HG03135 (cell line): ENCODE data around the gene PRTN3.

ENCODE experiments used
- ATAC-seq: cut with Tn5 transposase; IDR thresholded peaks from one replicate; pipeline ENCODE4 v1.9.1; 2021; ENCODE audit warnings: mild to moderate bottlenecking, moderate library complexity; ENCODE audit not compliant: unreplicated experiment

Gene PRTN3

GRCh38 chr19:861756-862580 is 21.2 kb downstream of the PRTN3 start:
- ATAC-seq: no peak

GRCh38 chr19:862581-863314 is 21.9 kb downstream of the PRTN3 start:
- ATAC-seq: no peak

DNA sequence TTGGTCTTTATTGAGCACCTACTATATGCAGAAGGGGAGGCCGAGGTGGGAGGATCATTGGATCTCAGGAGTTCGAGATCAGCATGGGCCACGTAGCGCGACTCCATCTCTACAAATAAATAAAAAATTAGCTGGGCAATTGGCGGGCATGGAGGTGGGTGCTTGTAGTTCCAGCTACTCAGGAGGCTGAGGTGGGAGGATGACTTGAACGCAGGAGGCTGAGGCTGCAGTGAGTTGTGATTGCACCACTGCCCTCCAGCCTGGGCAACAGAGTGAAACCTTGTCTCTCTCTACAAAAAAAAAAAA is 22.5 kb downstream of the PRTN3 start:
- no peak for ATAC-seq

- no peak for ATAC-seq
These were observed 26.0 kb downstream of the PRTN3 start for GRCh38 chr19:866769-867300.

- no peak for ATAC-seq
These were observed 26.5 kb downstream of the PRTN3 start for GRCh38 chr19:867301-867793.

- ATAC-seq: no peak
These were observed 27.2 kb downstream of the PRTN3 start for GRCh38 chr19:867855-868457.

- no peak for ATAC-seq
These were observed 27.9 kb downstream of the PRTN3 start for GRCh38 chr19:868458-869244.

DNA sequence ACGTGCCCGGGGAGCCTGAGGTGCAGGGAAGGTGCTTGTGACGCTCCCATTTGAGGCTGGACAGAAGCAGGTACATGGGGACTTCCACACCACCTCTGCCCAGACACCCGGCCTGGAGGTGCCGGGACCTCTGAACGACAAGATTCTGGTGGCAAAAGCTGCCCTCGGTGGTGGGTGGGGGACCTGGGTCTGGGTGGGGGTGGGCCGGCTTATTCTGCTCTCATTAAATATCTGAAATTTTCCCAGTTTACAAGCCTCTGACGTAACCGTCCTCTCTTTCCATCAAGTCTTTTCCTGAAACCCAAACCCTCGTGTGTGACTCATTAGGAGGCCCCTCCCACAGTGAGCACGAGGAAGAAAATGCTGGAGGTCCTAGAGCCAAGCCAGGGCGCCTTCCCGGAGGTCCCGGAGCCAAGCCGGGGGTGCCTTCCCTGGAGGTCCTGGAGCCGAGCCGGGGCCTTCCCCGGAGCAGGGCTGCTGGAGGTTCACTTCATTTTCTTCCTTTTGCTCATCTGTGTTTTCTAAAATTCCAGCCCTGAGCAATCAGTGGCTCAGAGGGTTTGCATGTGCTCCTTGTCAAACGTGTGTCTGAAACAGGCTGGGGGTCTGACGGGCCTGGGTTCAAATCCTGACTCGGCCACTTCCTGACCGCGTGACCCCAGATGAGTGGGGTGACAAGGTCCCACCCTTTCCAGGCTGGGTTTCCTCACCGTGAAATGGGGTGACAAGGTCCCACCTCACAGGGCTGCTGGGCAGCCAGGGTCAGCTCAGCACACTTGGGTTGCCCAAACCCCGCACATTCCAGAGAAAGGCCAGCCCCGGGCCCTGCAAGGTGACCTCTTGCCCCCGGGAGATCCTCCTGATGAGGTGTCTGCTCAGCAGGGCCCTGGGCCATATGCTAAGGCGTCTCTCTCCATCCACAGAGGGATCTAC is 28.7 kb downstream of the PRTN3 start:
- ATAC-seq: no peak

GRCh38 chr19:870314-870713 is 29.5 kb downstream of the PRTN3 start:
- ATAC-seq: no peak

DNA sequence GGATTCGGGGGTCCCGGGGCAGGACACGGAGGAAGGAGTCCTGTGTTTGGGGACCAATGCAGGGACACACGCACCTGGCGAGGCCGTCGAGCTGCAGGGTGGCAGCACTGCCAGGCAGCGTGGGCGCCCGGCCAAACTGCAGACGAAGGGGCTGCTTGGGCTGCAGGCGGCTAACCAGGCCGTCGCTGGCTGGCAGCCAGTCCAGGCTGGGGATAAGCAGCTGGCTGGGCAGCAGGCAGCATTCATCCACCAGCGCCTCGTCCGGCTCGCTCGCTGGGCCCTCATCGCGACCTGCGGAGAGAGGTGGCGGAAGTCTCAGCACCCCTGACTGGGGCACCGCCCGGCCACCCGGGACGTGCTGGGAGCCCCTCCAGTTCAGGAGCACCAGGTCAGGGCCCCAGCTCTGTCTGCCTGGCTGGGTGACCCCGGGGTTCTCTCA is 30.2 kb downstream of the PRTN3 start:
- no peak for ATAC-seq

DNA sequence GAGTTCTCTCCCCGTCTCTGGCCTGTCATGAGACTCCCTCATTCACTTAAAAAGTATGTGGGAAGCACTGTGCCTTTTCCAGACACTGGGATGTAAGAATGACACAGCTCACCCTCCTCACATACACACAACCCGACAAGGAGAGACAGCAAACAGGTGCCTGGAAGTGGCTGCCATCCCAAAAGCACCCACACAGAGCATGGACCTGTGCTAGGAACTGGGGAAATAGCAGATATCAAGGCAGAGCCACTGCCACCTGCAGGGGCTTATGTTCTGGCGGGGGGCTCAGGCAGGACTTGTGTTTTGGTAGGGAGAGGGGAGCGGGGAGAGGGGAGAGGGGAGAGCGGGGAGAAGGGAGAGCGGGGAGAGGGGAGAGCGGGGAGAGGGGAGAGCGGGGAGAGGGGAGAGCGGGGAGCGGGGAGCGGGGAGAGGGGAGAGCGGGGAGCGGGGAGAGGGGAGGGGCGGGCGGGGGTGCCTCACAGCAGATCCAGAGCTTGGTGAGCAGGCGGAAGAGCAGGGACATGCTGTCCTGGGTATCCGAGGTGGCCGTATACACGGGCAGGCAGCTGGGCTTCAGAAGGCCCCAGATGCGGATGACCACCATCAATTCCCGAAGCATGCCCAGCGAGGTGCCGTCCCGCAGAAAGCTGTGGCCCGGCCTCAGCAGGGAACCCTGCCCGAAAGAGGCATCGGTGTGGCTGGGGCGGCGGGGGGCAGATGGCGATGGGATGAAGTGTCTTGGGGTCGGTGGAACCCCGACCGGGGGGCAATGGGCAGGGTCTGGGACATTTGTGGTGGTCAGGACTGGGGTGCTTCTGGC is 30.9 kb downstream of the PRTN3 start:
- ATAC-seq: no peak

DNA sequence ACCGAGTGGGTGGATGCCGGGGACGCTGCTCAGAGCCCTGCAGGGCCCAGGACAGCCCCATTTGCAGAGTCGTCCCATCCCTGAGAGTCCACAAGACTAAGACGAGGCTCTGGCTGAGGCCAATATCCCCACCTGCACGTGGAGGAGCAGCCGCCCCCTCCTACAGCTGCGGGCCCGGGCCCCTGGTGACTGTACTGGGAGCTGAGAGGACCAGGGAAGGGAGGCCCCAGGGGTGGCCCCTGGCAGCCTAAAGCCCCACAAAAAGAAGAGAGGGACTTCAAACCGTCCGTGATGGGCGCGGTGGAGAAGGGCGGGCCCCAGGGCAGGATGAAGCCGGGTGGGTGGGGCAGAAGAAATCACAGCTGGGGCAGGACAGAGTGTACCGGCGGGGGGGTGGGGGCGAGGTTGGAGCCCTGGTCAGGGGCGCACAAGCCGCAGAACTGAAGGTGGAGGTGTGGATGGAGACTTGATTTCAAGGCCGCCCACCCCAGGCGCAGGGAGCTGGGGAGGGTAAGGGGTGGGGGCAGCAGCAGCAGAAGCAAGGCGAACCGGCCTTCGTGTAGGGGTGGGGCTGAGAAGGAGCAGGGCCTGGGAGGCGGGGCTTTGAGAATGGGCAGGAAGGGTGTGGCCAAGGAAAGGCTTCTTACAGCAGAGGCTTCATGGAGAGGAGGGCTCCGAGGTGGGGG is 31.6 kb downstream of the PRTN3 start:
- no peak for ATAC-seq

GRCh38 chr19:873084-873483 is 32.3 kb downstream of the PRTN3 start:
- no peak for ATAC-seq

DNA sequence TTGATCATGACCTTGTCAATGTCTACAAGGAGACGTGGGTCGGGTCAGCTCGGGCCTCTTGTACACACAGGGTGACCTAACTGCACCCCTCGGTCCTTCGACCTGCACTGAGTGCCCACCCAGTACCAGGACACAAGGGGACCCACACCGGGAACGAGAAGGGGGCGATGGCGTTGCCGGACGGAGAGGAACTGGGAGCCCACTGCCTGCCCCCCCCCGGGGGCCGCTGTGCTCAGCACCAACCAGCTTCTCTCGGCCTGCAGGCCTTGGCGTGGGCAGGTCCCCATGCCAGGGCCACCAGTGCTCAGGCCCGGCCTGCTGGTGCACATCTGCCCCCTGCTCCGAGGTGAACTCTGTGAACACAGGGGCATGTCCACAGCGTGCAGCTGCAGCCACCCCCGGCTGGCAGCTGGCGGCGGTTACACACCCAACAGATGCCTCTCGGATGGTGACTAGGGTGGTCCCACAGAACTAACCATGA is 32.8 kb downstream of the PRTN3 start:
- no peak for ATAC-seq

DNA sequence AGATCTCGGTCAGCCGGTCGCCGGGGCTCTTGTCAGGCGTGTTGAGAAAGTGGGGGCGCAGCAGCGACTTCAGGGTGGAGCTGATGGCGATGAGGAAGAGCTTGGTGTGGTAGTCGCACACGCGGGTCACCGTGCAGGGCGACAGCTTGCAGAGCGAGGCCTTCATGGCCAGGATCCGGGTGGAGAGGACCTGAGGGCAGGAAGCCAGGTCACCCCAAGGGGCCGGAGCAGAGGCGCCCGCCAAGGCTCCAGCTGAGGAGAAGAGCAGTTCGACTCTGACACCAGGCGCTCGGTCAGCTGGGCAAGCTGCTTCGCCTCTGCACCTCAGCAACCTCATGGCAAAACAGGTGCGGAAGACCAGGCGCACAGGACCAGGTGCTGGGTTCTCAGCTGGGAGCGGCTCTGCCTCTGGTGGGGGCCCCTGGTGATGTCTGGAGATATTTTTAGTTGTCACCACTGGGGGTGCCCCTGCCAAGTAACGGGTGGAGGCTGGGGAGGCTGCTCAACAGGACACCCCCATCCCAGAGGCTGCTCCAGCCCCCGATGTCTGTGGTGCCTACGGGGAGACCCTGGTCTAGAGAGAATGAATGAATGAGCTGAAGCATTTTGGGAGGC is 34.6 kb downstream of the PRTN3 start:
- no peak for ATAC-seq

DNA sequence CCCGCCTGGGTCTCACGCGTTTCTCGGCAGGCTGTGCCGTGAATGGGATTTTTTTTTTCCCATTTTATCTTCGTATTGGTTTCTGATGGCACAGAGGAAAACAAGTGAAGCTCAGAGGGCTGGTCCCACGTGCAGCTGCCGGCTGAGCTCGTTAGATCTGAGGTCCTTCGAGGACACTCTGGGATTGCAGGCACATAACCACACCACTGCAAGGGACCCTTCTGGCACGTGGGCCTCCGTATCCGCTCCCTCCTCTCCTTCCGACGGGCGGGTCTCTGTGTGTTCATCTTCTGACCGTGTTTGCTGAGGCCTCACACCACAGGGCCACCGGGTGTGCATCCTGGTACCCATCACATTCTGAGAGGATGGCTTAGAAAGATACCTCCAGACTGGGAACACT is 35.3 kb downstream of the PRTN3 start:
- ATAC-seq: no peak

DNA sequence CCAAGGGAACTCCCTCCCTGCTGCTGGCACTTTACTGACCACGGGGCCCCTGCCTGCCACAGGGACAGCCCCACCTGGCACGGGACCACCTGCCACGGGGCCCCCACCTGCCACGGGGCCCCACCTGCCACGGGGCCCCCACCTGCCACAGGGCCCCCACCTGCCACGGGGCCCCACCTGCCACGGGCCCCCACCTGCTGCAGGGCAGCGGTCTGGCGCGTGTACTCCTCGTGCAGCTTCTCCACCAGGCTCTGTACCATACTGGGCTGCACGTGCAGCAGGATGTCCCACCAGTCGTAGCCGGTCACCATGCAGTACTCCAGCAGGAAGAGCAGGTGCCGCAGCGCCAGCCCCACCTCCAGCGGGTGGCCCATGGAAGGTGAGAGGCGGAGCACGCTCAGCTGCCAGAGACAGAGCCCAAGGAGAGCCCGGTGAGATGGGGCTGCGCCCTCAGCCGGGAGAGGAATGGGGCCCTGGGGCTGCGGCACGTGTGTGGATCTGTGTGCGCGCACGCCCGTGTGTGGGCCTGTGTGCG is 36.0 kb downstream of the PRTN3 start:
- ATAC-seq: no peak
